Measurements from ENCODE around the gene WNT5B. TPM values are rescaled to one million over a fixed set of nuclear protein-coding genes. Genes with fewer than 3 reads are reported as not detected.

The WNT5B gene
- polyA plus RNA-seq, 1 donor (not counting 4 experiments of a cell fraction or from before 2014, with no cell fraction given): 12.3 TPM

- Histone ChIP-seq H3K9ac (ENCODE audit: control insufficient read depth, extremely low read depth, insufficient read depth, low read length) (no peak overlapping the region), H3K36me3 (ENCODE audit: control insufficient read depth in 2 of 2, extremely low read depth in 1 of 2, insufficient read depth in 2 of 2, low read length in 2 of 2) (no peaks in the 10 kb centered on the region), H3K27me3 (ENCODE audit: control insufficient read depth, extremely low read depth, insufficient read depth, low read length) (no peaks in the 10 kb centered on the region), H3K4me1 (ENCODE audit: control insufficient read depth, extremely low read depth, insufficient read depth, low read length) (peaks cover 27% of the 10 kb centered on the region), H3K27ac (ENCODE audit: control insufficient read depth, insufficient read depth, low read length) (no peak overlapping the region), H3K9me3 (ENCODE audit: control insufficient read depth, low read depth, low read length) (no peaks in the 10 kb centered on the region), H3K79me2 (ENCODE audit: control insufficient read depth, insufficient read depth, low read length) (no peaks in the 10 kb centered on the region), H3K9me1 (ENCODE audit: control insufficient read depth, extremely low read depth, insufficient read depth, low read length) (no peaks in the 10 kb centered on the region), H3K4me3 (ENCODE audit: control insufficient read depth in 2 of 3, extremely low read depth in 1 of 3, insufficient read depth in 2 of 3, low read depth in 1 of 3, low read length in 3 of 3) (no peak overlapping the region), H4K20me1 (ENCODE audit: control insufficient read depth, extremely low read depth, insufficient read depth, low read length) (no peaks in the 10 kb centered on the region), H2AFZ (ENCODE audit: control insufficient read depth, low read length) (no peak overlapping the region), H3K4me2 (ENCODE audit: control insufficient read depth, extremely low read depth, insufficient read depth, low read depth, low read length) (no peak overlapping the region)
- no peak for DNase-seq (ENCODE audit: low read depth, low spot score)
- no peak for FAIRE-seq
- no peak for TF ChIP-seq EZH2 (IDR thresholded peaks at IDR 0.05; ENCODE audit: low read length)
- no peak for TF ChIP-seq CTCF (optimal IDR thresholded peaks at IDR 0.05 in 1 of 3, IDR thresholded peaks at IDR 0.05 in 1 of 3, conservative IDR thresholded peaks at IDR 0.05 in 1 of 3; ENCODE audit: extremely low read depth in 1 of 3, insufficient read depth in 2 of 3, low read length in 3 of 3)
- dilution Hi-C loops (cut with MboI; ENCODE audit: extremely low pct_ligation_motif_present, low sequenced_read_pairs): no loop called here
Observed at GRCh38 chr12:1657688-1658087, 28.7 kb downstream of the WNT5B start.

GRCh38 chr12:1660304-1661187, 31.5 kb downstream of the WNT5B start:
- no peak for TF ChIP-seq CTCF (optimal IDR thresholded peaks at IDR 0.05 in 1 of 3, IDR thresholded peaks at IDR 0.05 in 1 of 3, conservative IDR thresholded peaks at IDR 0.05 in 1 of 3; ENCODE audit: extremely low read depth in 1 of 3, insufficient read depth in 2 of 3, low read length in 3 of 3)
- no peak for TF ChIP-seq EZH2 (IDR thresholded peaks at IDR 0.05; ENCODE audit: low read length)
- Histone ChIP-seq H3K4me3 (ENCODE audit: control insufficient read depth in 2 of 3, extremely low read depth in 1 of 3, insufficient read depth in 2 of 3, low read depth in 1 of 3, low read length in 3 of 3) (no peak overlapping the region), H3K27ac (ENCODE audit: control insufficient read depth, insufficient read depth, low read length) (peak overlapping the region; percentile 89), H4K20me1 (ENCODE audit: control insufficient read depth, extremely low read depth, insufficient read depth, low read length) (no peaks in the 10 kb centered on the region), H3K4me1 (ENCODE audit: control insufficient read depth, extremely low read depth, insufficient read depth, low read length) (peaks cover 15% of the 10 kb centered on the region), H3K9ac (ENCODE audit: control insufficient read depth, extremely low read depth, insufficient read depth, low read length) (peak overlapping the region; percentile 48), H3K9me3 (ENCODE audit: control insufficient read depth, low read depth, low read length) (no peaks in the 10 kb centered on the region), H3K27me3 (ENCODE audit: control insufficient read depth, extremely low read depth, insufficient read depth, low read length) (no peaks in the 10 kb centered on the region), H3K79me2 (ENCODE audit: control insufficient read depth, insufficient read depth, low read length) (no peaks in the 10 kb centered on the region), H3K36me3 (ENCODE audit: control insufficient read depth in 2 of 2, extremely low read depth in 1 of 2, insufficient read depth in 2 of 2, low read length in 2 of 2) (no peaks in the 10 kb centered on the region), H3K4me2 (ENCODE audit: control insufficient read depth, extremely low read depth, insufficient read depth, low read depth, low read length) (peak overlapping the region; percentile 46), H2AFZ (ENCODE audit: control insufficient read depth, low read length) (peak overlapping the region; percentile 40), H3K9me1 (ENCODE audit: control insufficient read depth, extremely low read depth, insufficient read depth, low read length) (no peaks in the 10 kb centered on the region)
- dilution Hi-C loops (cut with MboI; ENCODE audit: extremely low pct_ligation_motif_present, low sequenced_read_pairs): no loop called here
- peak; percentile 84 for DNase-seq (ENCODE audit: low read depth, low spot score)
- peak; percentile 99 for FAIRE-seq

All from keratinocyte (primary cell).